Suprapubic skin (tissue), 4 donors: ENCODE measurements around the gene CPNE7. TPM values are rescaled to one million over a fixed set of nuclear protein-coding genes. Genes with fewer than 3 reads are reported as not detected.

ENCODE experiments used
- DNase-seq, 2 donors: peaks; one replicate each; pipeline ENCODE4 v3.0.0-alpha.2; 2019; ENCODE audit warnings: low spot score in 2 of 2
- H3K27ac ChIP-seq: fragments of 200-600 bp; sonication (generic); one replicate; pipeline ENCODE4 v1.5.1; 2019
- H3K27me3 ChIP-seq: fragments of 200-600 bp; sonication (generic); one replicate; pipeline ENCODE4 v1.5.1; 2019
- H3K36me3 ChIP-seq: fragments of 200-600 bp; sonication (generic); one replicate; pipeline ENCODE4 v1.5.1; 2019
- H3K4me1 ChIP-seq: fragments of 200-600 bp; sonication (generic); one replicate; pipeline ENCODE4 v1.5.1; 2019
- H3K4me3 ChIP-seq: fragments of 200-600 bp; sonication (generic); one replicate; pipeline ENCODE4 v1.5.1; 2019; ENCODE audit warnings: mild to moderate bottlenecking
- H3K9me3 ChIP-seq: fragments of 200-600 bp; sonication (generic); one replicate; pipeline ENCODE4 v1.5.1; 2019
- EP300 ChIP-seq: sonication (generic); formaldehyde crosslinking; IDR thresholded peaks from one replicate; pipeline ENCODE4 v1.6.1; 2017; ENCODE audit warnings: antibody characterized with exemption
- POLR2A ChIP-seq, 2 donors: fragments of 450-650 bp; IDR thresholded peaks; one replicate each; pipeline ENCODE4 v1.6.1; 2017; ENCODE audit warnings: antibody characterized with exemption in 2 of 2, mild to moderate bottlenecking in 2 of 2, moderate library complexity in 2 of 2
- POLR2AphosphoS5 ChIP-seq, 3 donors: sonication (generic); formaldehyde crosslinking; IDR thresholded peaks; one replicate each; pipeline ENCODE4 v1.6.1; 2017; ENCODE audit warnings: antibody characterized with exemption in 3 of 3
- WGBS: methylation state at CpG from one replicate; pipeline ENCODE4 v1.1.5; 2018; 5-methylcytosine and 5-hydroxymethylcytosine counted together
- total RNA-seq, 4 donors: library from RNA; depleted of rRNA; stranded (reverse); fragments of >200 nt; gene quantifications; one replicate each; pipeline ENCODE4 v1.1.0, GENCODE V29; 2016
- TF ChIP-seq, protein P1 (sequence below), 2 donors: fragments of 200-600 bp in 1 of 2; fragments of 450-650 bp in 1 of 2; sonication (generic) in 1 of 2; IDR thresholded peaks; one replicate each; pipeline ENCODE4 v1.5.1; 2016 to 2019; ENCODE audit warnings: antibody characterized with exemption in 2 of 2, mild to moderate bottlenecking in 1 of 2, moderate library complexity in 1 of 2

The CPNE7 gene
- total RNA-seq, 4 donors from 2014 or later: 0.51 to 12.9 (median 2.9) TPM; not detected in 1

DNA sequence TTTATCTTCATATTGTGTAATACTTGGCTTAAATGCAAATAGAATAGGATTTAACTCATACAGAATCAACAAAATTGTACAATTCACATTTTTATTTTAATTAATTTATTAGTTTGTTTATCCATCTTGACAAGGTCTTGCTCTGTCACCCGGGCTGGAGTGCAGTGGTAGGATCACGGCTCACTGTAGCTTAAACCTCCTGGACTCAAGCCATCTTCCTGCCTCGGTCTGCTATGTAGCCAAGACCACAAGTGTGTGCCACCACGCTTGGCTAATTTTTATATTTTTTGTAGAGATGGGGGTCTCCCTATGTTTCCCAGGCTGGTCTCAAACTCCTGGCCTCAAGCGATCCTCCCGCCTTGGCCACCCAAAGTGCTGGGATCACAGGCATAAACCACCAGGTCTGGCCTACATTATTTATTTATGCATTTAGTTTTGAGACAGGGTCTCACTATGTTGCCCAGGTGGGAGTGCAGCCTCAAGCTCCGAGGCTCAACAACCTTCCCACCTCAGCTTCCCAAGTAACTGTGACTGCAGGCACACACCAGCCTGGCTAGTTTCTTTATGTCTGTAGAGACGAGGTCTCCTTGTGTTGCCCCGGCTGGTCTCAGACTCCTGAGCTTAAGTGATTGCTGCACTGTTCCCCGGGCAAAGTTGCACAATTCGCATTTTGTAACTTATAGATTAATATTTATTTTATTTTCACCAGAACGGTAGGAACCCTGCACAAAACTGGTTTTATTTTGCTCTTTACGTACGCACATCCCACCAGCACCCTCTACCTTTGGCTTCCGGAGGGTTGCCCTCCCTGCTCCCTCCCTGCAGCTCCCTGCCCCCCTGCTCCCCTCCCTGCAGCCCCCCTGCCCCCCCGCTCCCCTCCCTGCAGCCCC is 42.8 kb downstream of the CPNE7 start:
- peaks cover 25% of the 10 kb centered on the region for H3K27me3 ChIP-seq
- H3K27ac ChIP-seq: no peak overlapping the region
- no peaks in the 10 kb centered on the region for H3K36me3 ChIP-seq
- DNase-seq: no peak
- peaks cover 11% of the 10 kb centered on the region for H3K4me1 ChIP-seq
- WGBS: 53% methylated on average over 16 of the region's 16 CpGs
- no peaks in the 10 kb centered on the region for H3K9me3 ChIP-seq
- TF ChIP-seq, protein P1, sequence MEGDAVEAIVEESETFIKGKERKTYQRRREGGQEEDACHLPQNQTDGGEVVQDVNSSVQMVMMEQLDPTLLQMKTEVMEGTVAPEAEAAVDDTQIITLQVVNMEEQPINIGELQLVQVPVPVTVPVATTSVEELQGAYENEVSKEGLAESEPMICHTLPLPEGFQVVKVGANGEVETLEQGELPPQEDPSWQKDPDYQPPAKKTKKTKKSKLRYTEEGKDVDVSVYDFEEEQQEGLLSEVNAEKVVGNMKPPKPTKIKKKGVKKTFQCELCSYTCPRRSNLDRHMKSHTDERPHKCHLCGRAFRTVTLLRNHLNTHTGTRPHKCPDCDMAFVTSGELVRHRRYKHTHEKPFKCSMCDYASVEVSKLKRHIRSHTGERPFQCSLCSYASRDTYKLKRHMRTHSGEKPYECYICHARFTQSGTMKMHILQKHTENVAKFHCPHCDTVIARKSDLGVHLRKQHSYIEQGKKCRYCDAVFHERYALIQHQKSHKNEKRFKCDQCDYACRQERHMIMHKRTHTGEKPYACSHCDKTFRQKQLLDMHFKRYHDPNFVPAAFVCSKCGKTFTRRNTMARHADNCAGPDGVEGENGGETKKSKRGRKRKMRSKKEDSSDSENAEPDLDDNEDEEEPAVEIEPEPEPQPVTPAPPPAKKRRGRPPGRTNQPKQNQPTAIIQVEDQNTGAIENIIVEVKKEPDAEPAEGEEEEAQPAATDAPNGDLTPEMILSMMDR (IDR thresholded peaks at IDR 0.05): no peak
- TF ChIP-seq POLR2AphosphoS5 (IDR thresholded peaks at IDR 0.05): no peak
- TF ChIP-seq POLR2A (IDR thresholded peaks at IDR 0.05): no peak
- no peak for TF ChIP-seq EP300
- H3K4me3 ChIP-seq: no peak overlapping the region

DNA sequence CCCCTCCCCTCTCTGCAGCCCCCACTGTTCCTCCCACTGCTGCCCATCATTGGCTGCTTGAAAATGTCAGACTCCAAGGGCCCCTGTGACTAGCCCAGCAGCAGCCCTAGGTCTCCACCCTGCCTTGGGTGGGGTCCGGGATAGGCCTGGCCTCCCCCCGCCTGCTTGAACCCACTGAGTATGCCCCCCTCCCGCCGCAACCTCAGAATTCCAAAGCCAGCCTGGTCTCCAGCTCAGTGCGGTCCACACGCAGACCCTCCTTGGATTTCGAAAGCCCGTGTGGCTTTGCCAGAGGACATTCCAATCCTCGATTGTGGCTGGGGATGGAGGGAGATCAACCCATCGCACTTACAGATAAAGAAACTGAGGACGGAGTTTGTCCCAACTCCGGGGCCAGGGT is 44.3 kb downstream of the CPNE7 start:
- no peak overlapping the region for H3K4me3 ChIP-seq
- no peaks in the 10 kb centered on the region for H3K9me3 ChIP-seq
- no peak overlapping the region for H3K27ac ChIP-seq
- peaks cover 29% of the 10 kb centered on the region for H3K27me3 ChIP-seq
- no peak for TF ChIP-seq POLR2AphosphoS5 (IDR thresholded peaks at IDR 0.05)
- TF ChIP-seq, protein P1 (IDR thresholded peaks at IDR 0.05): no peak
- no peak for TF ChIP-seq POLR2A (IDR thresholded peaks at IDR 0.05)
- no peak for TF ChIP-seq EP300
- DNase-seq: no peak
- peaks cover 18% of the 10 kb centered on the region for H3K4me1 ChIP-seq
- WGBS: 41% methylated on average over 7 of the region's 12 CpGs
- no peaks in the 10 kb centered on the region for H3K36me3 ChIP-seq

DNA sequence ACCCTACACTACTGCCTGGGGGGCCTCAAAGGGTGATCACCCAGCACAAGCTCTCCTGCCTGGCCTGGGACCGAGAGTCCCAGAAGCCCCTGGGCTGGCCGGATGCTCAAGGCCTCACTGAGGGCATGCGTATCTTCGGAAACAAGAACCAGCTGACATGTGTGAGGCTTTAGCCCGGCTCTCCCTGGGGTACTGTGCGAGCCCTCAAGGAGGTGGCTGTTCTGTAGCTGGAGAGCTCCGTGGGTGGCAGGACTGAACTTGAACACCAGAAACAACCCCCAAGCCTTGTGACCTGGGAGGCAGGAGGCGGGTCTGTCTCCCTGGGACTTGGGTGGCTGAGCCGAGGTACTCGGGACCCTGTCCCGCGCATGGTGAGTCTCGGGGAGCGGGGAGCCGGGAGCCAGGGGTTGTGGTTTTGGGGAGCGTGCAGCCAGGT is 44.9 kb downstream of the CPNE7 start:
- Histone ChIP-seq H3K4me3 (no peak overlapping the region), H3K9me3 (no peaks in the 10 kb centered on the region), H3K27ac (no peak overlapping the region), H3K4me1 (peaks cover 18% of the 10 kb centered on the region), H3K27me3 (peaks cover 25% of the 10 kb centered on the region), H3K36me3 (no peaks in the 10 kb centered on the region)
- TF ChIP-seq POLR2AphosphoS5 (IDR thresholded peaks at IDR 0.05): no peak
- TF ChIP-seq EP300: no peak
- TF ChIP-seq, protein P1 (IDR thresholded peaks at IDR 0.05): no peak
- TF ChIP-seq POLR2A (IDR thresholded peaks at IDR 0.05): no peak
- DNase-seq: no peak
- WGBS: 74% methylated on average over 8 of the region's 16 CpGs

DNA sequence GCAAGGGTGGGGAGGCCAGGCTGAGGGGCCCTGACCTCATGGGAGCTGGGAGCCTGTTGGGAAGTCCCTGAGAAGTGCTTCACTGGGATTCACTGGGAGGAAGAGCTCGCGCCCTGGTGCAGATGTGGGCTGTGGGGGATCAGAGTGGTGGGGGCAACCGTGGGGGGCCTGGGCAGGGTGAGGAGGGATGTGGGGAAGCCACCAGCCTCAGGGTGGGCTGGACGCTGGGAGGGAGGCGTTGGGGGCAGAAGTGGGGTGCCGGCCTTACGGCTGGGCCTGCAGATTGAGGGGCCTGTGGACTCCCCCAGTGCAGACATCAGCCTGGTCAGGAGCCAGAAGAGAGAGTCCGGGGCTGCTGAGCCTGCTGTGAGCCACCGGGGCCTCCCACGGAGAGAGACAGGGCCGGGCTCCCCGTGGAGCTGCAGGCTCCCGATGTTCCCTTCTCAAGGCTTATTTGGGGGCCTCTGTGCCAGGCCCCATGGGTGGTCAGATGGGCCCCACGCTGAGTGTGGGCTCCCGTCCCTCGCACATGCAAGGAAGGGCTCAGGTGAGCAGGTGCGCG is 45.7 kb downstream of the CPNE7 start:
- Histone ChIP-seq H3K27me3 (peaks cover 28% of the 10 kb centered on the region), H3K4me3 (no peak overlapping the region), H3K4me1 (peaks cover 18% of the 10 kb centered on the region), H3K9me3 (no peaks in the 10 kb centered on the region), H3K27ac (no peak overlapping the region), H3K36me3 (no peaks in the 10 kb centered on the region)
- 73% methylated on average over 17 of the region's 18 CpGs for WGBS
- no peak for TF ChIP-seq POLR2AphosphoS5 (IDR thresholded peaks at IDR 0.05)
- TF ChIP-seq EP300: no peak
- no peak for TF ChIP-seq POLR2A (IDR thresholded peaks at IDR 0.05)
- TF ChIP-seq, protein P1 (IDR thresholded peaks at IDR 0.05): no peak
- no peak for DNase-seq
